HG02885 (cell line): ENCODE data around the gene VPS37D.
A peak's percentile ranks its signal among the peaks of the same experiment; 100 is the strongest.
"Not testable (repeated sequence)": the region's sequence is repeated elsewhere in the genome, so short reads cannot be mapped to it uniquely, and the experiment has no call there.

ENCODE experiments used
- ATAC-seq: cut with Tn5 transposase; IDR thresholded peaks from one replicate; pipeline ENCODE4 v1.9.1; 2021; ENCODE audit warnings: mild to moderate bottlenecking; ENCODE audit not compliant: unreplicated experiment, poor library complexity

Gene VPS37D

GRCh38 chr7:73667344-73668102, at the start of gene VPS37D:
Gene VPS37D (plus strand): TSS chr7:73667831. CDS start chr7:73667959, 128 bp downstream.
- ATAC-seq: peak; percentile 95

- no peak for ATAC-seq
Observed at GRCh38 chr7:73618538-73618937, 49.1 kb upstream of the VPS37D start.

GRCh38 chr7:73619394-73619793, 48.2 kb upstream of the VPS37D start:
- ATAC-seq: not testable (repeated sequence)

GRCh38 chr7:73621168-73622063, 46.2 kb upstream of the VPS37D start:
- ATAC-seq: no peak

- ATAC-seq: no peak
Observed at GRCh38 chr7:73622527-73622908, 45.1 kb upstream of the VPS37D start.

- no peak for ATAC-seq
Observed at GRCh38 chr7:73622909-73623797, 44.5 kb upstream of the VPS37D start.

- no peak for ATAC-seq
Observed at GRCh38 chr7:73623798-73624668, 43.6 kb upstream of the VPS37D start, which contains the start of gene MLXIPL. Gene MLXIPL (minus strand): TSS chr7:73624522. CDS start chr7:73624492, 30 bp downstream.

- ATAC-seq: no peak
Observed at GRCh38 chr7:73624669-73625001, 43.0 kb upstream of the VPS37D start.

GRCh38 chr7:73625276-73625675, 42.4 kb upstream of the VPS37D start:
- no peak for ATAC-seq

- no peak for ATAC-seq
Observed at GRCh38 chr7:73626814-73627213, 40.8 kb upstream of the VPS37D start.

- no peak for ATAC-seq
Observed at GRCh38 chr7:73628504-73628903, 39.1 kb upstream of the VPS37D start.

GRCh38 chr7:73631558-73631957, 36.1 kb upstream of the VPS37D start:
- no peak for ATAC-seq

GRCh38 chr7:73633323-73633722, 34.3 kb upstream of the VPS37D start:
- no peak for ATAC-seq

- ATAC-seq: no peak
Observed at GRCh38 chr7:73633844-73634243, 33.8 kb upstream of the VPS37D start.

GRCh38 chr7:73635428-73636200, 32.0 kb upstream of the VPS37D start:
- no peak for ATAC-seq

GRCh38 chr7:73638911-73639310, 28.7 kb upstream of the VPS37D start:
- no peak for ATAC-seq

- no peak for ATAC-seq
Observed at GRCh38 chr7:73642834-73643233, 24.8 kb upstream of the VPS37D start.

- no peak for ATAC-seq
Observed at GRCh38 chr7:73644688-73645286, 22.8 kb upstream of the VPS37D start.
